DOHH2 (cell line): Measurements from ENCODE around the gene PTPN21.
A peak's percentile ranks its signal among the peaks of the same experiment; 100 is the strongest.

Experiments used
- H3F3A ChIP-seq: fragments of 200-600 bp; sonication (generic), shearing (Covaris generic); 2 replicates; pipeline ENCODE4 v1.6.0; 2016; ENCODE audit warnings: antibody characterized with exemption, mild to moderate bottlenecking; ENCODE audit not compliant: control insufficient read depth, insufficient read depth
- H3K27ac ChIP-seq: fragments of 200-600 bp; sonication (generic); 2 replicates; pipeline ENCODE4 v1.5.1; 2014; ENCODE audit warnings: low read depth, mild to moderate bottlenecking, low read length, moderate library complexity
- H3K27me3 ChIP-seq: fragments of 200-600 bp; sonication (generic); 2 replicates; pipeline ENCODE4 v1.6.1; 2014; ENCODE audit warnings: mild to moderate bottlenecking, low read length, mixed read lengths; ENCODE audit not compliant: control insufficient read depth
- H3K36me3 ChIP-seq: fragments of 200-600 bp; sonication (generic); 2 replicates; pipeline ENCODE4 v1.6.1; 2014; ENCODE audit warnings: mild to moderate bottlenecking, low read length, moderate library complexity, mixed read lengths; ENCODE audit not compliant: control insufficient read depth
- H3K4me1 ChIP-seq: fragments of 200-600 bp; sonication (generic); 2 replicates; pipeline ENCODE4 v1.6.1; 2014; ENCODE audit warnings: mild to moderate bottlenecking, low read length, mixed read lengths; ENCODE audit not compliant: control insufficient read depth
- H3K4me2 ChIP-seq: fragments of 200-600 bp; sonication (generic); 2 replicates; pipeline ENCODE4 v1.6.0; 2014; ENCODE audit warnings: mild to moderate bottlenecking, low read length, moderate library complexity
- H3K4me3 ChIP-seq: fragments of 200-600 bp; sonication (generic); 2 replicates; pipeline ENCODE4 v1.5.1; 2014; ENCODE audit warnings: mild to moderate bottlenecking, low read length, mixed read lengths
- H3K79me2 ChIP-seq: fragments of 200-600 bp; sonication (generic); 2 replicates; pipeline ENCODE4 v1.6.1; 2014; ENCODE audit warnings: mild to moderate bottlenecking, low read length, mixed read lengths; ENCODE audit not compliant: control insufficient read depth
- H3K9me2 ChIP-seq: fragments of 200-600 bp; sonication (generic); replicated peaks from 2 replicates; pipeline ENCODE4 v1.6.1; 2014; ENCODE audit warnings: mild to moderate bottlenecking, low read length, mixed read lengths; ENCODE audit not compliant: control insufficient read depth
- H3K9me3 ChIP-seq: fragments of 200-600 bp; sonication (generic); 2 replicates; pipeline ENCODE4 v1.6.1; 2014; ENCODE audit warnings: antibody characterized with exemption, low read length, mixed read lengths; ENCODE audit not compliant: control insufficient read depth, insufficient read depth
- H4K20me1 ChIP-seq: fragments of 200-600 bp; sonication (generic); 2 replicates; pipeline ENCODE4 v1.6.0; 2014; ENCODE audit warnings: low read depth, mild to moderate bottlenecking, antibody characterized with exemption, low read length, moderate library complexity; ENCODE audit not compliant: control insufficient read depth, insufficient read depth
- EZH2phosphoT487 ChIP-seq: fragments of 200-600 bp; sonication (generic); IDR thresholded peaks from 2 replicates; pipeline ENCODE4 v1.6.1; 2017; ENCODE audit warnings: borderline replicate concordance, mild to moderate bottlenecking, antibody characterized with exemption, low read length, moderate library complexity, mixed read lengths
- TF ChIP-seq, protein P1 (sequence below): fragments of 200-600 bp; sonication (generic); IDR thresholded peaks from one replicate; pipeline ENCODE4 v1.5.1; 2014; ENCODE audit warnings: antibody characterized with exemption, mild to moderate bottlenecking, low read depth, low read length; ENCODE audit not compliant: poor library complexity, severe bottlenecking

The PTPN21 gene

DNA sequence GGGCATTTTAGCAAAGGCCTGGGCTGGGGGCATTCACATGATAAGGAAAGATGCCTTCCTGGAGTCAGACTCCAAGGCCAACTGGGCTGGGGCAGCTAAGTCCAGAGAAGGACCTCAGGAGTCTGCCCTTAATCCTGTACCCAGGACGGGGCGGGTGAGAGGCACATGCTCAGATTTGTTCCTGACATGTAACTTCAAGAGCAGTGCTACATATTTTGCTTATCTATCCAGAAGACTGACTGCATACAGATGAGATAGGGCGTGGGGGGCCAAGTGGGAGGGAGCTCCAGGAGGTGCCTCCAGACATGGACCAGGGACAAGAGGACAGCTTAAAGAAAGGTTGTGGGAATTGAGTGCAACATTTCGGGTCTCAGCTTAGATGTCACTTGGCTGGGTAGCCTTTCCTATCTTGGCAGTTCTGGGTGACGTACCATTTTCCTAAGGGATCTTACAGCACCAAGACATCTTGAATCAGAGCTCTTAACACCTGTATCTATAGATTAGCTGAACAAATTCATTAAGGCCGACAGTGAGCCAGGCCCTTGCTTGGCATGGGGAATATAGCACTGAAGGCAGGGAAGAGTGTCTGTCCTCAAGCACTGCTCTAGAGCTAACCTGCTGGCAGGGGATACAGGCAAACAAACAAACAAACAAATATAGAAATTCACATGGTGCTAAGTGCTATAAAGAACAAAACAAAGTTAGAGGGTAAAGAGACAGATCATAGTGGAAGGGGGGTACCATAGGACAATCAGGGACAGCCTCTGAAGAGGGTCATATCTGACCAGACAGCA, 61.2 kb downstream of the PTPN21 start:
- Histone ChIP-seq H3K9me2 (no peaks in the 10 kb centered on the region), H3K27me3 (no peaks in the 10 kb centered on the region), H3K27ac (no peak overlapping the region), H3K36me3 (no peaks in the 10 kb centered on the region), H3K9me3 (no peaks in the 10 kb centered on the region), H4K20me1 (no peaks in the 10 kb centered on the region), H3K4me1 (no peaks in the 10 kb centered on the region), H3F3A (no peaks in the 10 kb centered on the region), H3K4me3 (no peak overlapping the region), H3K79me2 (no peaks in the 10 kb centered on the region), H3K4me2 (no peak overlapping the region)
- TF ChIP-seq EZH2phosphoT487: no peak
- TF ChIP-seq, protein P1, sequence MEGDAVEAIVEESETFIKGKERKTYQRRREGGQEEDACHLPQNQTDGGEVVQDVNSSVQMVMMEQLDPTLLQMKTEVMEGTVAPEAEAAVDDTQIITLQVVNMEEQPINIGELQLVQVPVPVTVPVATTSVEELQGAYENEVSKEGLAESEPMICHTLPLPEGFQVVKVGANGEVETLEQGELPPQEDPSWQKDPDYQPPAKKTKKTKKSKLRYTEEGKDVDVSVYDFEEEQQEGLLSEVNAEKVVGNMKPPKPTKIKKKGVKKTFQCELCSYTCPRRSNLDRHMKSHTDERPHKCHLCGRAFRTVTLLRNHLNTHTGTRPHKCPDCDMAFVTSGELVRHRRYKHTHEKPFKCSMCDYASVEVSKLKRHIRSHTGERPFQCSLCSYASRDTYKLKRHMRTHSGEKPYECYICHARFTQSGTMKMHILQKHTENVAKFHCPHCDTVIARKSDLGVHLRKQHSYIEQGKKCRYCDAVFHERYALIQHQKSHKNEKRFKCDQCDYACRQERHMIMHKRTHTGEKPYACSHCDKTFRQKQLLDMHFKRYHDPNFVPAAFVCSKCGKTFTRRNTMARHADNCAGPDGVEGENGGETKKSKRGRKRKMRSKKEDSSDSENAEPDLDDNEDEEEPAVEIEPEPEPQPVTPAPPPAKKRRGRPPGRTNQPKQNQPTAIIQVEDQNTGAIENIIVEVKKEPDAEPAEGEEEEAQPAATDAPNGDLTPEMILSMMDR: no peak

DNA sequence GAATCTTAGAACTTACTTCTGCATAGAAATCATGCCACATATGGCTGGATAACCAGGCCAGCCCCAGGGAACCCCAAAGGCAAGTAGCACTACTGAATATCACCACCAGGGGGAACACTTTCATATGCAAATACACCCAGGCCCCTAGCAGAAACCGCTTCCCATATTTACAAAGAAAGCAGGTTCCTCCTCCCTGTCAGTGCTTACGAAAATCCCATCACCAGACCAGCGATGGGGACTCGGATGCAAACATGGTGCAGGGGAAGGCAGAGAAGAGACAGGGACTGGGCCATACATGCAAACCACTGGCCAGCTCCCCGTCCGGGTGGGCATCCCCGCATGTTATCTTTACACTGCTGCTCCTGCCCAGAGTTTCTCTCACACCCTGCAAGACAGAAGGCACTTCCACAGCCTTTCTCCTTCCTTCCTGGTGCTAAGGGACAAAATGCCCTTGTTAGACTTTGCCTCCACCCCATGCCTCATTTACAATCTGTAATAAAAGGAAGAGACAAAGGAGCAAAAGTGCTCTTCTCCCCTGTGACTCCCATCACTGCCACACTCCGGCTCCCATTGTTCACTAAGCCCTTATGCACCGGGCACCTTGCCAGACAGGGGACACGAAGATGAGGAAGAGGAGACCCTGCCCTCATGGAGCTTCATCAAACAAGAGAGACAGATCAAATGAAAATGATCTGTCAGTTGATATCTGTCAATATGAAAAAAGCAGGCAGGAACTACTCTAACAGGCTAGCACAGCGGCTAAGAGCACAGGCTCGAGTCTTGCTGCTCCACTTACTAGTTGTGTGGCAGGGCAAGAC, 62.3 kb downstream of the PTPN21 start:
- H3K27ac ChIP-seq: no peak overlapping the region

GRCh38 chr14:88490168-88490567, 64.6 kb downstream of the PTPN21 start:
- Histone ChIP-seq H3K4me2 (no peak overlapping the region), H3K27ac (no peak overlapping the region), H3K4me1 (no peaks in the 10 kb centered on the region), H3K4me3 (no peak overlapping the region), H3F3A (no peaks in the 10 kb centered on the region), H3K9me2 (no peaks in the 10 kb centered on the region), H3K27me3 (peaks cover 3% of the 10 kb centered on the region; the same call in 1 of the 2 replicates), H3K79me2 (no peaks in the 10 kb centered on the region), H3K36me3 (no peaks in the 10 kb centered on the region), H4K20me1 (no peaks in the 10 kb centered on the region), H3K9me3 (no peaks in the 10 kb centered on the region)
- TF ChIP-seq, protein P1: no peak
- TF ChIP-seq EZH2phosphoT487: no peak

More for the DNA sequence above, 62.3 kb downstream of the PTPN21 start:
- Histone ChIP-seq H3F3A (no peaks in the 10 kb centered on the region), H3K9me2 (no peaks in the 10 kb centered on the region), H3K4me1 (no peaks in the 10 kb centered on the region), H3K79me2 (no peaks in the 10 kb centered on the region), H3K4me3 (no peak overlapping the region), H3K27me3 (no peaks in the 10 kb centered on the region), H3K36me3 (no peaks in the 10 kb centered on the region), H3K4me2 (peak overlapping the region; percentile 29; the same call in 1 of the 2 replicates), H4K20me1 (no peaks in the 10 kb centered on the region), H3K9me3 (no peaks in the 10 kb centered on the region)
- TF ChIP-seq, protein P1: peak; percentile 89
- TF ChIP-seq EZH2phosphoT487: no peak
